ENCODE measurements around the gene POGK.

The POGK gene

GRCh38 chr1:166902279-166902678 lies 63.0 kb downstream of the POGK start:
- H3K36me3 Mint-ChIP-seq = peaks cover 0 to 4% of the 10 kb centered on the region in 2 donors
- peaks cover 10 to 14% of the 10 kb centered on the region in 2 donors for H3K27me3 Mint-ChIP-seq
- ATAC-seq (replicated peaks) (peak; percentile 68 to 82), DNase-seq (no peak)
- H3K4me3 Mint-ChIP-seq = no peak overlapping the region
- H3K9me3 Mint-ChIP-seq = peaks cover 1 to 12% of the 10 kb centered on the region in 2 donors
- H3K27ac Mint-ChIP-seq = no peak overlapping the region
- peaks cover 6 to 12% of the 10 kb centered on the region in 2 donors for H3K4me1 Mint-ChIP-seq

DNA sequence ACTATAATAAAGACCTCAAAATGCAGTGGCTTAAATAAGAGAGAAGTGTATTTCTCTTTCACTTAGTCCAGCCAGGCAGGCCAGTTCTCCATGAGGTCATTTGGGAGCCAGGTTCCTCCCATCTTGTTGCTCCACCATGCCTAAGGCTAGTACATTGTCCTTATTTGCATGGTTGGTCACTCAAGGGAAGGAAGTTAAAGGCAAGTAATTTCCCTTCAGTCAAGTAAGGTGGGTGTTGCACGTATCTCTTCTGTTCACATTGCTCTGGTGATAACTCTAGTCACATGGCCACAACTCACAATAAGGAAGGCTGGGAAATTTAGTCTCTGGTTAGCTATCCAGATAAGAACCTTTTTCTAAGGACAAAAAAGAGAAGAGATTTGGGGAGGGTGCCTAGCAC lies 64.0 kb downstream of the POGK start:
- ATAC-seq (replicated peaks) = peak in 1 of 2 donors; percentile 50
- no peak overlapping the region for H3K4me3 Mint-ChIP-seq

DNA sequence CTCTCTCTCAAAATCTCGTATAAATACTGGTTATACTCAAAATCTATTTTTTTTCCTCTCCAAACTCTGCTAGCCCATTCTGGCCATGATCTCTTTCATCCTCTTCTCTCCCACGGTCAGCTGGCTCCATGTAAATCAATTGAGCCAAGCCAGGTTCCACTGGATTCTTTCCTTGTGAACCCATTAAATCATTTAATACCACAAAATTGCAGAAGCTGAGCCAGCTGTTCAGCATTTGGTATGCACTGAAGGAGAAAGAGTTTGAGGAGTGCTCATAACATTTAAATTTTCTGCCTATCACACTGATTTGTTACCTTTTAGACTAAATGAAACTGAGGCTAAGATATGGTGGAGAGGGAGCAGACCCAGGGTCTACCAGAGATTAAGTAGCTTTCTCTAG lies 65.9 kb downstream of the POGK start:
- no peaks in the 10 kb centered on the region for H3K9me3 Mint-ChIP-seq
- no peak overlapping the region for H3K4me3 Mint-ChIP-seq
- no peak overlapping the region for H3K27ac Mint-ChIP-seq

More for the DNA sequence above, 64.0 kb downstream of the POGK start:
- no peak for DNase-seq
- Mint-ChIP-seq H3K9me3 (peaks cover 0 to 4% of the 10 kb centered on the region in 2 donors), H3K27me3 (peaks cover 9 to 10% of the 10 kb centered on the region in 2 donors), H3K27ac (no peak overlapping the region), H3K4me1 (peaks cover 12 to 18% of the 10 kb centered on the region in 2 donors), H3K36me3 (peaks cover 0 to 3% of the 10 kb centered on the region in 2 donors)

GRCh38 chr1:166905900-166906299 lies 66.6 kb downstream of the POGK start:
- H3K27ac Mint-ChIP-seq = no peak overlapping the region
- H3K4me3 Mint-ChIP-seq = no peak overlapping the region
- no peak for DNase-seq

More for the DNA sequence above, 65.9 kb downstream of the POGK start:
- ATAC-seq (replicated peaks) (no peak), DNase-seq (no peak)
- Mint-ChIP-seq H3K27me3 (peaks cover 3 to 10% of the 10 kb centered on the region in 2 donors), H3K4me1 (peaks cover 12 to 18% of the 10 kb centered on the region in 2 donors), H3K36me3 (no peaks in the 10 kb centered on the region)

More at GRCh38 chr1:166905900-166906299, 66.6 kb downstream of the POGK start:
- H3K4me1 Mint-ChIP-seq = peaks cover 17 to 18% of the 10 kb centered on the region in 2 donors
- no peaks in the 10 kb centered on the region for H3K36me3 Mint-ChIP-seq
- H3K27me3 Mint-ChIP-seq = peaks cover 0 to 10% of the 10 kb centered on the region in 2 donors
- no peaks in the 10 kb centered on the region for H3K9me3 Mint-ChIP-seq
- no peak for ATAC-seq (replicated peaks)
